Epithelial cell of prostate (primary cell): Measurements from ENCODE around the gene MCC.

ENCODE experiments used
- DNase-seq: peaks from one replicate; pipeline ENCODE4 v3.0.0-alpha.2; 2011; ENCODE audit warnings: low read depth, low spot score
- H3K27ac ChIP-seq: fragments of 450-650 bp; 2 replicates; pipeline ENCODE4 v1.5.1; 2017; ENCODE audit warnings: mild to moderate bottlenecking

MCC gene

GRCh38 chr5:113034182-113034773 is 454.0 kb downstream of the MCC start:
- H3K27ac ChIP-seq, result peak overlapping the region; percentile 47
- no peak for DNase-seq

GRCh38 chr5:113031557-113031956 is 456.7 kb downstream of the MCC start:
- no peak overlapping the region for H3K27ac ChIP-seq
- no peak for DNase-seq

GRCh38 chr5:113031104-113031503 is 457.1 kb downstream of the MCC start:
- no peak overlapping the region for H3K27ac ChIP-seq
- no peak for DNase-seq

- DNase-seq, result no peak
- no peak overlapping the region for H3K27ac ChIP-seq
These were observed 458.6 kb downstream of the MCC start for GRCh38 chr5:113029614-113030013.

GRCh38 chr5:113027431-113027830 is 460.8 kb downstream of the MCC start:
- no peak for DNase-seq
- no peak overlapping the region for H3K27ac ChIP-seq

GRCh38 chr5:113027015-113027414 is 461.2 kb downstream of the MCC start:
- no peak for DNase-seq
- no peak overlapping the region for H3K27ac ChIP-seq

GRCh38 chr5:113026211-113026610 is 462.0 kb downstream of the MCC start:
- no peak for DNase-seq
- H3K27ac ChIP-seq, result no peak overlapping the region

GRCh38 chr5:113025596-113025995 is 462.7 kb downstream of the MCC start:
- H3K27ac ChIP-seq, result no peak overlapping the region
- no peak for DNase-seq

GRCh38 chr5:113024076-113024697 is 464.1 kb downstream of the MCC start:
- H3K27ac ChIP-seq, result peak overlapping the region; percentile 99
- no peak for DNase-seq

GRCh38 chr5:113022661-113023060 is 465.6 kb downstream of the MCC start:
- no peak for DNase-seq
- peak overlapping the region; percentile 99 for H3K27ac ChIP-seq

- DNase-seq, result peak; percentile 79
- H3K27ac ChIP-seq, result peak overlapping the region; percentile 99
These were observed 467.6 kb downstream of the MCC start for GRCh38 chr5:113020461-113021273.

GRCh38 chr5:113017881-113018635 is 470.2 kb downstream of the MCC start:
- no peak for DNase-seq
- H3K27ac ChIP-seq, result peak overlapping the region; percentile 99

GRCh38 chr5:113005454-113005853 is 482.8 kb downstream of the MCC start:
- DNase-seq, result no peak
- peak overlapping the region; percentile 2 for H3K27ac ChIP-seq

GRCh38 chr5:113003763-113004162 is 484.5 kb downstream of the MCC start:
- DNase-seq, result no peak
- H3K27ac ChIP-seq, result no peak overlapping the region

GRCh38 chr5:113002423-113002822 is 485.8 kb downstream of the MCC start:
- no peak overlapping the region for H3K27ac ChIP-seq
- DNase-seq, result no peak

- no peak for DNase-seq
- H3K27ac ChIP-seq, result peak overlapping the region; percentile 30
These were observed 487.8 kb downstream of the MCC start for GRCh38 chr5:113000466-113000865.

- DNase-seq, result no peak
- H3K27ac ChIP-seq, result no peak overlapping the region
These were observed 490.0 kb downstream of the MCC start for GRCh38 chr5:112998296-112998695.

GRCh38 chr5:112996830-112997374 is 491.4 kb downstream of the MCC start:
- no peak for DNase-seq
- no peak overlapping the region for H3K27ac ChIP-seq

GRCh38 chr5:112995764-112996618 is 492.3 kb downstream of the MCC start:
- peak overlapping the region; percentile 12 for H3K27ac ChIP-seq
- DNase-seq, result no peak
